CMK (cell line): ENCODE data around the gene MRPS2.
A peak's percentile ranks its signal among the peaks of the same experiment; 100 is the strongest.
"Not testable (repeated sequence)": the region's sequence is repeated elsewhere in the genome, so short reads cannot be mapped to it uniquely, and the experiment has no call there.

Experiments
- DNase-seq: peaks from one replicate; pipeline ENCODE4 v3.0.0-alpha.2; 2010; ENCODE audit warnings: low read depth

Gene MRPS2

DNA sequence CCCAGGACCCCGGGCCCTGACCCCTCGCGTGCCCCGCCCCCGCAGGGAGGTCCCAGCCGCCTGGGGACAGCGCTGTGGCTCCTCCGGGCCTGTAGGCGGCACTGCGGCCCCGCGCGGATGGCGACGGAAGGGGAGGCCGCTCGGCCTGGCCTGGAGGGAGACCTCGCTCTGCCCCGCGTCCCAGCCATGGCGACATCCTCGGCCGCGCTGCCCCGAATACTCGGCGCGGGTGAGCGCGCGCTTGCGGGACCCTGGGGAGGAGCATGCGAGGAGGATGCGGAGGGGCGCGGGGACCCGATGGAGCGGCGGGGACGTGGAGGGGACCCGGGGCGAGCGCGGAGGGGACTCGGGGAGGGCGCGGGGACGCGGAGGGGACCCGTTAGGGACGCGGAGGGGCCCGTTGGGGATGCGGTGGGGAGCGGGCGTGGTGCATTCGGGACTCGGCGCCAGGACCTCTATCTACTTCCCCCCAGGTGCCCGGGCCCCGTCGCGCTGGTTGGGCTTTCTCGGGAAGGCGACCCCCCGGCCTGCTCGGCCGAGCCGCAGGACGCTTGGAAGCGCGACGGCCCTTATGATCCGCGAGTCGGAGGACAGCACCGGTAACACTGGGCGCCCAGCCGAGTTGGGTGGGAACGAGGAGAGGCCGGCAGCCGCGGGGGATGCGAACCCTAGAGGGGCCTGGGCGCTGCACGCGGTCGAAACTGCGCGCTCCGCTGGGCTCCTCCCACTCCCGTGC, at the start of gene MRPS2:
Gene MRPS2, plus strand, starts transcription at position 158 of the 736 bp plus-strand sequence. Its CDS starts 29 bp downstream, at position 187.
- DNase-seq, result peak; percentile 73

DNA sequence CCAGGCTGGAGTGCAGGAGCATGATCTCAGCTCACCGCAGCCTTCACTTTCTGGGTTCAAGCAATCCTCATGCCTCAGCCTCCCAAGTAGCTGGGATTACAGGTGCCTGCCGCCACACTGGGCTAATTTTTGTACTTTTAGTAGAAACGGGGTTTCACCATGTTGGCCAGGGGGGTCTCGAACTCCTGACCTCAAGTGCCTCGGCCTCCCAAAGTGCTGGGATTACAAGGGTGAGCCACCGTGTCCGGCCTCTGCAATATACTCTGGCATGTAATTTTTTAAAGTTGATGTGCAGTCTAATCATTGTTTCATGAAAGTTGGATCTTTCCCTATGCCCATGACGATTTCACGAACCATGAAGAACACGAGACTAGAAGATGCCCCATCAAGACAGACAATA, 49.5 kb upstream of the MRPS2 start:
- no peak for DNase-seq

DNA sequence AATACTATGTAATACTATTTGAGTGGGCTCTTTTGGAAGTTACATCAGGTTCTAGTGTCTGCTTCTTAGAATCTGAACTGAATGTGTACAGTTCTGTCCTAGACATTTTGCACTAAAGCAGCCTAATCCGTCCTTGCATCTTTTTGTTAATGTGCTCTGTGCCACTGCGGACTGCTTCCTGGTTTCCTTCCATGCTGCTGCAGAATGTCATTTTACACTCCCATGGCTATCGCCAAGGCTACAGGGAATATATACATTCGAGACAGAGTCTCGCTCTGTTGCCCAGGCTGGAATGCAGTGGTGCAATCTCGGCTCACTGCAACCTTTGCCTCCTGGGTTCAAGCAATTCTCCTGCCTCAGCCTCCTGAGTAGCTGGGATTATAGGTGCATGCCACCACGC, 48.6 kb upstream of the MRPS2 start:
- DNase-seq, result not testable (repeated sequence)

DNA sequence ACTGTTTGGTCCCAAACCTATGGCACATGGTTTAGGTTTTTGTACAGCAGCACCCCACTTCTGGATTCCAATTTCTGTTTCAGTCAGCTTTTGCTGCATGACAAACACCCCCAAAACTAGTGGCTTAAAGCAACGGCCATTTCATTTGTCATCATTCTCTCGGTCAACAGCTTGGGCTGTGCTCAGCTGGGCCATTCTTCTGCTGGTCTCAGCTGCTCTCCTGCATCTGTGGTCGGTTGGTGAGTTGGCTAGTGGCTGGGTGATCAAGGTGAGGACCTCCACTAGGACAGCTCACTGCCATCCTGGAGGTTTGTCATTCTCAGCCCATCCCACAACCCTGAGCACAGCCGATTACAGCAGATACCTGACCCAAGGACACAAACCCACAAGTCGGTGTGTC, 45.7 kb upstream of the MRPS2 start:
- DNase-seq, result no peak

DNA sequence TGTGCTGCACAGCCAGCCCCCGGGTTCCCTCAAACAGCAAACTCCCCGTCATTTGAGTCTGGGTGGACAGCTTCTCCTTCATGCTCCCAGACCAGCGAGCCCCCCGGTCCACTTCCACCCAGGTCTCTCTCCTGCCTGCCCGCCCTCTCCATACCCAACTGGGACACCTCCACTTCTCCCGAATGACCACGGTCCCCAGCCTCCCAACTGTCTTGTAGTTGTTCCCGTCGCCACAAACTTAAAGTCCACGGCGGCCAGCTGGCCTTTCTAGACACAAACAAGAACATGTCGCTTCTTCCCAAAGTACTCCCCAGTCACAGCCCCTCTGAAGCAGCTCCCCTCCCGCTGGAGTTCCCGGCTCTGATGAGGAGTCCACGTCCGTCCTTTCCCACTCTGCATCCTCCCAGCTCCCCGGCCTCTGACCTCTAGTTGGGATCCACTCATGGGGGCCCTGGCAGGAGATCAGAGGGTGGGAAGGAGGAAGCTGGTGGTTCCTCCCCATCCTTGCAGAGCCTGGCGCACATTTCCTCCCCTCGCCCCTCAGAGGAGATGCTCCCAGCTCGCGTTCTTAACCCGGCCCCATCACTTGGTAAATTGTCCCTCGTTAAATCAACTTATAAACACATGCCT, 45.0 kb upstream of the MRPS2 start:
- DNase-seq, result no peak

DNA sequence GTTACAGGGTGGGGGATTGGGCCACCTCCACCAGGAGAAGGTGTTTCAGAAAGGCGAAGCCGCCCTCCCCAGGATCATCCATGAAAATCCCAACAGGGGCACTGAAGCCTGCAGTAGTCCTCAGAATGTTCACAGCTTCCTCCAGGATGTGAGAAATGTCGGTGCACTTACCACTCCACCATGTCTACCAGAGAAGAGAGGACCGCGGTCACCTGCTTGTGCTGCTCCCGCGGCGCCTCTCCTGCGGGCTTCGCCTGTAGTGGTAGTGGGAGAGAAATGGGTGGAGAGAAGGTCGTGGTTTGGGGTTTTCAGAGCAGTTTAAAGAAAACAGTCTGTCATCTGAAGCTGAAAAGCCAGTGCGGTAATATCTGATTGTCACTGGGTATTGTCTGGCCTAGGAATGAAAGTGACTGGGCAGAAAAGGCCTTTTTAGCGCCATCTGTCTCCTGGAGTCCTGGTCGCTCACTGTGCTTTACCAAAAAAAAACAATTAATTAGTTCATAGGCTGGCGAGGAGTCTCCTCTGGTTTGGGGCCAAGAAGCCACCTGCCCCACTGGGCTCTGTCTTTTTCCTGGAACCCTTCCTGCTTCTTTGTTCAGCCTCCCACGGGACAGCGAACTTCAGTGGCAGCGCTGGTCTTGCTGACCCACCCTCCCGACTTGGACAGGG, 43.9 kb upstream of the MRPS2 start:
- no peak for DNase-seq

DNA sequence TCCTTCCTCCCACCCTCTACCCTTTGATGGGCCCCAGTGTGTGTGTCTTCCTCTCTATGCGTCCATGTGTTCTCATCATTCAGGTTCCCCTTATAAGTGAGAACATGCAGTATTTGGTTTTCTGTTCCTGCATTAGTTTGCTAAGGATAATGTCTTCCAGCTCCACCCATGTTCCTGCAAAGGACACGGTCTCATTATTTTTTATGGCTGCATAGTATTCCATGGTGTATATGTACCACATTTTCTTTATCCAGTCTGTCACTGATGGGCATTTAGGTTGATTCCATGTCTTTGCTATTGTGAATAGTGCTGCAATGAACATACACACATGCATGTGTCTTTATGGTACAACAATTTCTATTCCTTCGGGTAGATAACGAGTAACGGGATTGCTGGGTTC, 42.0 kb upstream of the MRPS2 start:
- not testable (repeated sequence) for DNase-seq

DNA sequence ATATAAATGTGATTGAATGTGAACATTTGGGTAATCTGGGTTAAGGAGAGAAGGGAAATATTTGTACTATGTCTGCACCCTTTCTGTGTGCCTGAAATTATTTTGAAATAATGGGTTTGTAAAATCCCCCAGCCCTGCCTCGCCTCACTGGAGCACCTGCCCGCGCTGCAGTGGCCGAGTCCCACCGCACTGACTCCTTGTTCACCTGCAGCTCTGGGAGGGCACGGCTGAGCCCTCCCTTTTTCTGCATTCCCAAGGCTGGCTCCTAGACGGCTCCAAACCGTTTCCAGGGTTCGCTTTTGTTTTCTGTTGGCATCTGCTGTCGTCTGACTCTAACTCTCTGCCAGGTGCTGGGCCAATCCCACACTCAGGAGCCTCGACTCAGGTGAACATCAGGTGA, 38.5 kb upstream of the MRPS2 start:
- DNase-seq, result no peak

DNA sequence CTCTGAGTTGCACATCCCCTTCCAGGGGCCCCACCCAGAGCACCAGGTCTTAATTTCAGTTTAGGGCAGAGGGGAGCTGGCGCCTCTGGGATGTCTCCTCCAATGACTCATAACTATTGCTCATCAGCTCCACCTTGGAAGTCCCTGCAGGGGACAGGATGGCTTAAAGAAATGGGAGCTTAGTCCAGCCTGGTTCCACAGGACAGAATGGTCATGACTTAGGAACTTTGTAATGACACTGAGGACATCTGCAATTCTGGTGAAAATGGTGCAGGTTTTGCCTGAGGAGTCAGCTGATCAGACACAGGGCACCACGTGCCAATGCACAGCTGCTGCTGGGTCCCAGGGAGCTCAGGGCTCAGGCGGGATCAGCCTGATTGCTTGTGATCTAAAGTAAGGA, 37.3 kb upstream of the MRPS2 start:
- no peak for DNase-seq

DNA sequence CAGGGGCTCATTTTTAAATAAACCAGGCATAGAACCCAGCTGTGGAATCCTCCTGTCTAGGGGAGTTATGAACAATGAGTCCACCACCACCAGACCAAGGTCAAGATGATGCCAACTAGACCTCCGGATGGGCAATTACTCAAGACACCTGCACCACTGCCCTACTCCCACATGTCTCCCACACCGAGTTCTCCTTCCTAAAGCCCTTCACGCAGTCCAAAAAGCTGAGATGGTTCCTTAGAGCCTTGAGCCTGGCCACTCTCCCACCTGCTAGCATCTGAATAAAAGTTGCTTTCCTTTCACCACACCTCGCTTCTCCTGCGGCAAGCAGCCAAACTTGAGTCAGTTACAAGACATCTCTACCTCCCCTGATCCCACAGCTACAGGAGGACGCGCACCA, 36.3 kb upstream of the MRPS2 start:
- DNase-seq, result no peak

DNA sequence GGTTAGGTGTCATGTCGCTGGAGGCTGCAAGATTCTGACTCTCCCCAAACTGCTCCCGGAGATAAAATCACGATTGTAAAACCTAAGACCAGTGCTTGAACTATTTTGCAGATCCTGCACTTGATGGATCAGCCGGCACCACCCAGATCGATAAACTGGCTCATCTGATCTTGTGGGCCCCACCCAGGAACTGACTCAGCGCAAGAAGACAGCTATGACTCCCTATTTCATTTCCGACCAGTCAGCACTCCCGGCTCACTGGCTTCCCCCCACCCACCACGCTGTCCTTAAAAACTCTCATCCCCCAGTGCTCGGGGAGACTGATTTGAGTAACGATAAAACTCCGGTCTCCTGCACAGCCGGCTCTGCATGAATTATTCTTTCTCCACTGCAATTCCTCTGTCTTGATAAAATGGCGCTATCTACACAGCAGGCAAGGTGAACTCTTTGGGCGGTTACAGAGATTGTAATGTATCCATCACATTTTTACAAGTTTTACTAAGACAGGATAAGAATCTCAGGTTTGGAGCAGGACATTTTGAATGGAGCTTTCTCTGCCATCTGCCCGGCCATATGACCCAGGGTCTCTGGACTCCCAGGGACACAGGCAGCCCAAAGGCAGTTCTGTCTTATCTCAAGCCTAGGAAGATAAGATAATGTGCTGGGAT, 31.5 kb upstream of the MRPS2 start:
- DNase-seq, result no peak

DNA sequence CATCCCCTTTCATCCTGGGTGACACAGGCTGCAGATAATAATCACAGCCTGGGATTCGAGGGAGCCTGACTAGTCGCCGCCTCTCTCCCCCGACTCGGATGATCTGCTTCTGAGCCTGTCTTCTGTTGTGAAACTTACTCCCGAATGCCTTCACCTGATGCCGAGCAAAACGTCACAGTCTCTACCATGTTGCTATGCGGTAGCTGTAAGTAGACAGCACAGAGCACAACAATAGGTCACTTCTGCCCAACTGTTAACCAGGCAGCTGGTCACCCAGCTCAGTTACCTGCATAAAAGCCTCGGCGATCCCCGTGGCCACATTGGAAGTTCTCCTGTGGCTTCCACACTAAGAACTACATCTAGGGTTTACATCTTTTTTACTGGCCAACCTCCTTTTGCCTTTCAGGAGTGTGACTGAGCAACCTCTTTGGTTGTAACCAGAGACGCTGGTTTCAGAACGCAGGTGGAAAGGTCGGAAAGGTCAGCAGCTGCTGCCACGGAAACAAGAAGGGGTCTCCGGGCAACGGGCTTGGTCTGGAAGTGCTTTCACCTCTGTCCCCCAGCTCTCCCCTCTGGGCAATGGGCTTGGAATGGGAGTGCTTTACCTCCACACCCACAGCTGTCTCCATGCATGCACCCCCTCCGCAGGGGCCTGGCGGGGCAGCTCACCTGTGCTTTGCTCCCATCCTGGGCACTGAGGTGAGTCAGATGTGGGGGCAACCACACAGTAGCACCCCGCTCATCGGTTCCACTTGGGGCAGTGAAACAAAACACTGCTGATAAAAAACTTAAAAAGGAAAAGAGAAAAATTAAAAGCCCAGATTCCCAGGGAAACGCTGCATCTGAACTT, 28.5 kb upstream of the MRPS2 start:
- no peak for DNase-seq

DNA sequence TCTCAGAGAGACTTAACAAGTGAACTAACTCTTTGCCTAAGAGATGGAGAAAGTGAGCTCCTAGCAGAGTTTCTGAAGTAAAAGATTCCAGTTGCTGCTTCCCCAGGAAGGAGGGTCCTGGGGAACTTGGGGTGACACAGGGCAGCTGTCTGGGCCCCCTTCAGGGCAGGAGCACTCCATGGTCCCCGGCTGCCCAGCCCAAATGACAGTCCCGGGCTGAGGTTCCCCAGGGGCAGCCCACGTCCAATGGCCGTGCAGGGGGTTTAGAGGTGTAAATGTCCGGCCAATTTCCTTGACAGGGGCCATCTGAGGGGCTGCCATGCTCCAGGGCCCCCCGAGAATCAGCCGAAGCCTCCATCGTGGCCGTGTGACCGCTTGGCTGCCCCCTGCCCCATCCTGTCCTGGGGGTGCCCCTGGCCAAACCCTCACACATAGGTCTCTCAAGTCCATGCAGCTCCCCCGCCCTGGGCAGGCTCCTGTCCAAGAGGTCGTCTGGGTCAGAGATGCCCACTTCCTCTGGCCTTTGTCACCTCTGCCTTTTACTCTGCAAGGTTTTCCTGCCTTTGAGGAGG, 26.4 kb upstream of the MRPS2 start:
- DNase-seq, result no peak

DNA sequence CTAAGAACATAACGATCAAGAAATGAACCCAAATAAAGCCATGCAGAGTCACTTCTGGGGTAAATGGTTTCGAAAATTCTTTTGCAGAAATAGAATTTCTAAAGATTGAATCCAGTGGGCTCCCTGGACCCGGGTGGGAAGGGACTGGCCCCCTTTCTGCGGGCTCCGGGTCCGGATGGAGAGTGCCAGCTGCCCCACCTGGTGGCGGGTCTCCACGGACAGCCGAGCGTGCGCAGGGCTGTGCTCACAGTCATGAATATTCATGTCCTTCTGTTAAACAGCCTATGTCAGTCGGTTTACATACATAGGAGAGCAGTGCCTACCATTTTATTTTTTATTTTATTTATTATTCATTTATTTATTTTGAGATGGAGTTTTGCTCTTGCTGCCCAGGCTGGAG, 25.6 kb upstream of the MRPS2 start:
- DNase-seq, result no peak

DNA sequence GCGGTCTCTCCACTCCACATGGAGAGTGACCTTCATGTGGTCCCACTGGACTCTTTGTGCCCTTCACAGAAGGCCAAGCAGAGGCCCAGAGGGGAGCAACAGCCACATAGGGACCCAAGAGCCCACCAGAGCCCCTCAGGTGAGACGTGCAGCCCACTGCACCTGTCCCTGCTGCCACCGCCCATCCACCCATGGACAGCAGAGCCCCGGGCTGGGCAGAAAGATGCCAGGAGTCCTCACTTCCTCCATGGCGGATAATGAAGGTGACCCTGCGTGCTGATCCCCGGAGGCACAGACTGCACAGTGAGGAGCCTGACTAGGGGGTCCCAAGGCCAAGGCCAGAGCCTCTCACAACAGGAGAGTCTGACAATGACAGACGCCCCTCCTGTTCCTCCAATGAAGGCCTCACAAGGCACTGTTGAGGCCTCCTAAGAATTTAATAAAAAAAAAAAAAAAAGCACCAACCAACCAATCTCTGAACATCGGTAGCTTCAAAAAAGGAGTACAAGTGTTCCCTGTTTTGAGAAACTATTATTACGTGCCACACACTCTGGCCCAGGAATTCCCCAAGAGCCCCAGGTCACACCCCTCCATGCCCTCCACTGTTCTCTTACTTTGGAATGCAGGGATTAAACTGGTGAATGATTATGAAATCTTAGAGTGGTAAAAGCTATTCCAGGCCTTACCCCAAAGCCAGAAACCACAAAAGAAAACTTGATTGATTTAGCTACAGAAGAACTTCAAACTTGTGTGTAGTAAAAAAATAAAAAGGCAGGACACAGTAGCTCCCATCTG, 23.7 kb upstream of the MRPS2 start:
- no peak for DNase-seq

DNA sequence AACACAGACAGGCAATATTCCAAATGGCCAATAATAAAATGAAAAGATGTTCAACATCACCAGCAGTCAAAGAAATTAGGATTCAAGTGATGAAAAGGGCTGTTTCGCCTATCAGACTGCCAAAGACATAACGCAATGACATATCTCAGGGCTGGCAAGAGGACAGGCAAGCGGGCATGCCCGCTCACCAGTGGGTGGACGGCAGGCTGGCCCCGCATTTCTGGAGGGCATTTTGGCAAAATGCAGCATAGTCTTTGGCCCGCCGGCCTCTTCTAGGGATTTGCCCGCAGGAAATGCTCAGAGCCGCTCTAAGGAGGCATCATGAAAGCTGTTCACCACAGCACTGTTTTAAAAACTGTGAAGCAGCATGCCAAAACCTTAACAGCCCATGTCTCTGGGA, 22.3 kb upstream of the MRPS2 start:
- no peak for DNase-seq

DNA sequence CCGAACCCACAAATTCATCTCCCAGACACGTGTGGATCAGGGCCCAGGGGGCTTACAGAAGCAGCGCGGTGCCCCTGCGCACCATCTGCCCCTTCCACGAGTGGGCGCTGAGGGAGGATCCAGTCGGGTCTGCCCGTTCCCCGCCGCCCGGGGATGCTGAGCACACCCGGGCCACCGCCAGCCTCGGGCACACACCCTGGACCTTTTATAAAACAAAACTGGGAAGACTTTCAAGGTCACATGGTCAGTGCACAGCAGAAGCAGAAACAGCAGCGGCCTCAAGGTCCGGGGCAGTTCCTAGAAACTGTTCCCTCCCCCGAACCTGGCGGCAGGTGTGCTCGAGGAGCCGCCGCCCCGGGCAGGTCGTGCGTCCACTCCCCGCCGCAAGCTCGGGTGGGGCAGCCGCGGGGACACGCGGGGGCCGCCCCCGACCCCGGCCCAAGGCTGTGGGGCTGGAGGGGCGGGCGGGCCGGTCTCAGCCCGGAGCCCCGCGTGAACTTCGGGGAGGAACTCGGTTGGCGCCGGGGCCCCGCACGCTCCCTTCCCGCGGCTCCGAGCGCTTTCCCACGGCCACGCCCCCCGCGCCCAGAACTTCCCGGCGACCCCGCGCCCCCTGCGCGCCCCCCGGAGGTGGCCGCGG, 21.5 kb upstream of the MRPS2 start:
- DNase-seq, result no peak

DNA sequence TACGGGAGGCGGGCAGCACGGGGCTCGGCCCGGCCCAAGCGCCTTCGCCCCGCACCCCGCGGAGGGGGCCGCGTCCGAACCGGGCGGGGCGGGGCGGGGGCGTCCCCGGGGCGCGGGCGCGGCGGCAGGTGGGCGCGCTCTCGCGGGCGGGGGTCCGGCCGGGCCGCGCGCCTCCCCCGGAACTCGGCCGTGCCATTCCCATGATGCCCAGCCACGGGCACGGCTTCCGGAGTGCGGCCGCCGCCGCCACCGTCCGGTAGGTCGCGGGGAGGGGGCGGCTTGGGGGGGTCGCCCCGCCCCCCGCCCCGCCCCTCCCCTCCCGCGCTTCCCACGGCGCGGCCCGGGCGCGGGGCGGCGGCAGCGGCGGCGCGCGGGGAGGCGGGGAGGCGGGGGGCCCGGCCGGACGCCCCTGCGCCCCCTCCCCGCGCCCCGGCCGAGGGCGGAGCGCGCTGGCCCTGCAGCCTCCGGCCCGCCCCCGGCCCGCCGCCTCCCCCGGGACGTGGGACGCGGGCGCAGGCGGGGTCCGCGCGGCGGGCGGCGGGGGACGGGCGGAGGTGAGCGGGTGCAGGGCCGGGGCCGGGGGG, 20.9 kb upstream of the MRPS2 start, which contains the start of gene PPP1R26:
Gene PPP1R26, plus strand, starts transcription at position 314 of the 584 bp plus-strand sequence. CDS start 4,729 bp downstream, outside the sequence.
- DNase-seq, result no peak

DNA sequence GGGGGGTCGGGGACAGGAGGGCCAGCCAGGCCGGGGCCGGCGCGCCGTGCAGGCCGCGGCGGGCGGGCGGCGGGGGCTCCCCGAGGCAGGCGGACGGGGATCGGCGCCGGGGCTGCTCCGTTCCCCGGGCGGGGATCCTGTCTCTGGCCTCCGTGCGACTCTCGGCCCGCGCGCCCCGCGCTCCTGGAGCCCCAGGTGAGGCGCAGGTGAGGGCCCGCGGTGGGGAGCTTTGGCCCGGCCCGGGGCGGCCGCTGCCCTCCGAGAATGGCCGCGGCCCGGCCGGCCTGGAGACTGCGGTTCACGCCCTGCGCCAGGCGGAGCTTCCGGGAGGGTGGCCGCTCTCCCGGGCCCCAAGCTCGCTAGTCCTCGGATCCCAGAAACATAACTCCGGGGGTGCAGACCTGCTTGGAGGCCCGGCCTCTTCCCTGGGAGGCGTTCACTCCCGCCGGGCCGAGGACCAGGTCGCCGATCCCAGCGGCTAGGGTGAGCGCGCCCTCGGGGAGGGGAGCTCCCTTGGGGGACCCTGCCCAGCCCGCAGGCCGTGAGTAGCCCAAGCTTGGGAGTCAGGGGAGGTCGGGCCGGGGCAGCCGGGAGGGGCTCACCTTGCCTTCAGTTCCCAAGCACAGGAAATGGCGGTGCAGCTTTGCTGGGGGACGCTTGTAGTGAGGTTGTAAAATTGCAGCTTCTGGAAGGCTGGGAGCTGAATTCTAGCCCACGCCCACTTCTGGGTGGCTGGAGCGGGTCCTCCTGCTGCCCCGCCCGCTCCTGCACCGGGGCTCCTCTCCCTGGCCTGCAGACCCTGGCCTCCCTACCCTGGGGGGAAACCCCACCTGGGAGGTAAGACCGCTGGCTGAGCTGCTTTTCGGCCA, 20.2 kb upstream of the MRPS2 start:
- DNase-seq, result no peak
